Measurements from ENCODE around the gene CMTM1.
"Not testable (repeated sequence)": the region's sequence is repeated elsewhere in the genome, so short reads cannot be mapped to it uniquely, and the experiment has no call there.

The CMTM1 gene

GRCh38 chr16:66562409-66562808 lies 3.8 kb upstream of the CMTM1 start:
- DNase-seq (ENCODE audit: low read depth) = no peak

DNA sequence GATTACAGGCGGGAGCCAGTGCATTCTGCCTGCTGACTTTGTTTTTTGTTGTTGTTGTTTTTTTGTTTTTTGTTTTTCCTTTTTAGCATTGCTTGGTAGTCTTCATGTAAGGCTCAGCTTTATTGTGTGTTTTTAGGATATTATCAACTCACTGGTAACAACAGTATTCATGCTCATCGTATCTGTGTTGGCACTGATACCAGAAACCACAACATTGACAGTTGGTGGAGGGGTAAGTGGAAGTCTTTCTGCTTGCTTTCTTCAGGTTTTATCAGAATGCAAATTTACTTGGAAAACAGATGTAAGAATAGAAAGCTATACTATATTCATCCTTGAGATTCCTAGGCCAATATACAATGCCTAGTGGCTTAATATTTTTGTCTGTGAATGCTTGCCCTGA lies 3.3 kb upstream of the CMTM1 start:
- DNase-seq (ENCODE audit: low read depth) = no peak

GRCh38 chr16:66563574-66564334 lies 2.5 kb upstream of the CMTM1 start:
- no peak for DNase-seq (ENCODE audit: low read depth)

- DNase-seq (ENCODE audit: low read depth) = not testable (repeated sequence)
These were observed 1.0 kb downstream of the CMTM1 start for GRCh38 chr16:66567270-66567669.

- DNase-seq (ENCODE audit: low read depth) = no peak
These were observed 2.1 kb downstream of the CMTM1 start for GRCh38 chr16:66568355-66568754.

DNA sequence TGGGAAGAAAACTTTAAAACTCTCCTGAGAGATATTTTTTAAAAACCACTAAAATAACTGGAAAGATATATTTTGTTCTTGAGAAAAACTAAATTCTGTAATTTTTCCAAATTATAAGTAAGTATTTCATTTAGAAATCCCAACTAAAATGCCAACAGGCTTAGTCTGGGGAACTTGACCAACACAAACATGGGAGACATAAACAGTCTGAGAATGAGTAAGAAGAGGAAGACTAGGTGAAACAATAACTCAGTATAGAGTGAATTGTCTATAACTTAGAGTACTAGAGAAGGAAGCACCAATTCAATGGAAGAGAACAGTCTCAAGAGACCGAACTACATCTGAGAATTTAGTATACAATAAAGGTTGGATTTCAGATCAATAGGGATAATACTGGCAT lies 2.9 kb downstream of the CMTM1 start:
- no peak for DNase-seq (ENCODE audit: low read depth)

DNA sequence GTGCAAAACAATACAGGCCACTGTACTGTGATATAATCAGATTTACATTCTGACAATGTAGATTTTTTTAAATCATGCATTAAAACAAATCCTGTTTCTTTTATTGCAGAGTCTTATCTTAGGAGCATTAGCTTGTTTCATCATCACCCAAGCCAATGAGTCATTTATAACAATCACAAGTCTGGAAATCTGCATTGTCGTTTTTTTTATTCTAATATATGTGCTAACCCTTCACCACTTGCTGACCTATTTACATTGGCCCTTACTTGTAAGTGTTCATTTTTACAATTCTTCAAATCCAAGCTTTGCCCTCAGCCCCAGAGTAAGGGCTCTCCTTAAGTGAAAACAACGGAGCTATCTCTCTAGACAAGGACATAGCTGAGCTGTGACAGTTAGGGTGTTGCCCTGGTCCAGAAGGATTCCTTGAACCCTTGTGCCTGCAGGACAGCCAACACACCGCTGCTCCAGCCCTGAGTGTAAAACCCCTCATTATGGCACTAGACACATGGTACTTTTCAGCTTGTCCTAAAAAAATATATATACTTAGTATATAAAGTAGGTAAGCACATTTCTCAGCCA lies 3.7 kb downstream of the CMTM1 start:
- DNase-seq (ENCODE audit: low read depth) = no peak

DNA sequence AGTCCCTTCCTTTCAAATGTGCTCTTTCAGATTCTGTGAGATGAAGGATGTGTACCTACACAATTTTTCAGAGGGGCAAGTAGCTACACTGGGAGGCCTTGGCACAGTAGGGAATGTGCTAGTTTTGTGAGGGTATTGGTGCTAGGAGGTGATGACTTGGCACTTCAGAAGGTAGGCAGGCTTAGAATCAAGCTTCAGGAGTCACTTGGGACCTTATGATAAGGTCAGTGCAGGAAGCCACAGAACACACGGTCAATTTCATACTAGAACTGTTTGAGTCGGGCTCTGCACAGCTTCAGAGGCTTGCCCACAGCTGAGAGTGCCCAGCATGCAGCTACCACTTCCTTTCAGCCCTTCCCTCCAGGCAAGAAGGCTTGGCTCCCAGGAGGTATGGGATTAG lies 6.1 kb downstream of the CMTM1 start:
- DNase-seq (ENCODE audit: low read depth) = peak; percentile 79

GRCh38 chr16:66574081-66574480 lies 7.8 kb downstream of the CMTM1 start:
- no peak for DNase-seq (ENCODE audit: low read depth)

DNA sequence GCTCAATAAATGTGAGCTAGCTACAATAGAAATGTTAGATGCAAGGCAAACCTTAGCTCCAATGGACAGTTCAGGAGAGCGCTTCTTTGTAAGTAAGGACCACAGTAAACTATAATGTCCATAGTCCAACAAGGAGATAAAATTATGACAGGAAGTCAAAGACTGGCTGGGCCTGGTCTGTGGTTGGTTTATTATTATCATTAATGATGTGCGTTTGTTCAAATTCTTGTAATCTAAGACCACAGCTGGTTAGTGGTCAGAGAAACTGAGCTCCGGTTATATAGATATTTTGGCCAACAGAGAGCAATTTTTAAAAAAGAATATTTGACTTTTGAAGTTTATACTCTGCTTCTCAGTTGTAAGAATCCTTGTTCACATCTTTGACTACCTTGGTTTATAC lies 8.3 kb downstream of the CMTM1 start:
- no peak for DNase-seq (ENCODE audit: low read depth)

DNA sequence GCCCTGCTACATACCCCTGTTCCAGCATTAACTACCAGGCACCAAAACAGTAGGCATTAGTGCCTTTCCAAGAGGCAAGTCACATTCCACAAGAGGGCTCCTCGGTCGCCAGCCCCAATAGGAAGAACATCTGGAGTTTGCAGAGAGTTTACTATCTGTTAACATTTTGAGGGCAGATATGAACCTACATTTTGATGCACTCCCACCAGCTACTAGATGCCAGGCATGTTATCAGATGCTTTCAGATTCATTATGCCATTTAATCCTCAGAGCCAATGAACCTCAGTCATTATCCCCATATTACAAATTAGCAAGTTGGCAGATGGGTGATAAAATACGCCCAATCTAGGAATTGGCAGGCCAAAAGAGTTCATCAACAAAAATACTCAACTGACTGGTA lies 8.8 kb downstream of the CMTM1 start:
- peak; percentile 61 for DNase-seq (ENCODE audit: low read depth)

DNA sequence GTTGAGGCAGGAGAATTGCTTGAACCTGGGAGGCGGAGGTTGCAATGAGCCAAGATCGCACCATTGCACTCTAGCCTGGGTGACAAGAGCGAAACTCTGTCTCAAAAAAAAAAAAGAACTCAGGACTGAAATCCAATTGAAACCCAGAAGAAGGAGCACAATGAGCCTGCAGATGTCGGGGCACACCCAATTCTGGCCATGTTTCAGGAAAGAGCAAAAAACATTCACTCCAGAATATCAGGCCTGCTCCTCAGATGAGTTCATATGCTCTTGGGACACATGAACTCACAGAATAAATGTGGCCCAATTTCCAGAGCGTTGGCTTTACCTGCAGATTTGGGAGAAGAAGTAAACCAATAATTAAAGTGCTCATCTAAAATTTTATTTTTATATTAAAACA lies 10.1 kb downstream of the CMTM1 start:
- no peak for DNase-seq (ENCODE audit: low read depth)

DNA sequence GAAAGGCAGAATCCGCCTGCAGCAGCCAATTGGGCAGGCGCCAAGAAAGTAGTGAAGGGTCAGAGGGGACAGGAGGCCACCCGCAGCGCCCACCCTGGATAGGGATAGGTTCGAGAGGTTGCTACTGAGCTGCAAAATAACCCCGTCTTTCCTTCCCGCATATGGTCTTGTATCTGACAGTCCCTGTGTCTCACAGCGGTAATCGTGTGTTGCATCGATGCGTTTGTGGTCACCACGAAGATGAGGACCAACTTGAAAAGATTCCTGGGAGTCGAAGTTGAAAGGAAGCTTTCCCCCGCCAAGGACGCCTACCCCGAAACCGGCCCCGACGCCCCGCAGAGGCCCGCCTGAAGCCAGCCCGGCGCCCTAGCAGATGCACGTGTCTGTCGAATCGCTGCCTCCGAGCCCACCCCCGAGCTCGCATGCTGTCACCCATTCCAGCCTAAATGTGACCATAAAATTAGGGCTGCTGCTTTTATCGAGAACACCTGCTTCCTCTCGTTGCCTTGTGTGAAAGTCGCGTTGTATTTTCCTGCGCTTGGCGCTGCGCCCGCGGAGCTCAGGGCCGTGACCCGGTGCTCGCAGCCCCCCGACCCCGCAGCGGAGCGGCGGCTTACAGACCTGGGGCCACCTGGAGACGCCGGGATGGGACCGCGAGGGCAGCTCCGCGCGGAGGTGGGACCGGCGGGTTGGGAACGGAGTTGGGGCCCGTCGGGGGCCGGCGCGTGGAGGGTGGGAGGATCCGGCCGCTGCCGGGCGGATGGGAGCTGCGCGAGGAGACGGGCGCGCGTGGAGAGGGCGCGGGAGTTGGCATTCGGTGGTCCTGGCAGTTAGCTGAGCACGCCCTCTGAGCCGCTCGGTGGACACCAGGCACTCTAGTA lies 12.7 kb downstream of the CMTM1 start, which contains the start of gene CMTM2:
CMTM2 (plus strand) TSS at position 813 of the 881 bp plus-strand sequence. CDS start 145 bp downstream, outside the sequence.
- no peak for DNase-seq (ENCODE audit: low read depth)

DNA sequence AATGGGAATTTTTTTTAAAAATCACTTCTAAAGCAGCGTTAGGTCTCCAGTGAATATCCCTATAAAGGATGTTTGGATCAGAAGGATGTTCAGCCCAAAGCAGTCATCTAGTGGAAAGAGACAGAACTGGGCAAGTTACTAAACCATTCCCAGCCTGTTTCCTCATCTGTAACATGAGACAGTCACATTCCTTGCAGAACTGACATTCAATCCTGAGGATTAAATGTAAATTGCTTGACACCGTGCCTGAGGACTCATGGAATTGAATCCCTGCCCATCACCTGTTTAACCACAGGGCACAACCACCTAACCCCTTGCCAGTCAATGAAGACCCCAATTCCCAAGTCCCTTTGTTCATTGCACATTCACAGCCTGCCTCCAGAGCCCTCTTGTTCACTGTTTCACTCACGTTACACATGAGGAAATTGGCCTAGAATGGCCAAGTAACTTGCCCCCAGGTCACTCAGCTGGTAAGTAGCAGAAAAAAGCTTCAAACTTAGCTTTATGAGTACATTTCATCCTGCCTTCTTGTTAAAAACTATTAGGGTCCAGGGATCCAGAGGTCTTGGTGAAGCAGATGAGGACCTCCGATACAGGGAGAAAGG lies 14.5 kb downstream of the CMTM1 start:
- no peak for DNase-seq (ENCODE audit: low read depth)

- no peak for DNase-seq (ENCODE audit: low read depth)
These were observed 15.2 kb downstream of the CMTM1 start for GRCh38 chr16:66581246-66581952.

- DNase-seq (ENCODE audit: low read depth) = no peak
These were observed 19.4 kb downstream of the CMTM1 start for GRCh38 chr16:66585481-66586239.

- DNase-seq (ENCODE audit: low read depth) = no peak
These were observed 21.8 kb downstream of the CMTM1 start for GRCh38 chr16:66587881-66588600.

- DNase-seq (ENCODE audit: low read depth) = no peak
These were observed 22.9 kb downstream of the CMTM1 start for GRCh38 chr16:66588981-66589713.

DNA sequence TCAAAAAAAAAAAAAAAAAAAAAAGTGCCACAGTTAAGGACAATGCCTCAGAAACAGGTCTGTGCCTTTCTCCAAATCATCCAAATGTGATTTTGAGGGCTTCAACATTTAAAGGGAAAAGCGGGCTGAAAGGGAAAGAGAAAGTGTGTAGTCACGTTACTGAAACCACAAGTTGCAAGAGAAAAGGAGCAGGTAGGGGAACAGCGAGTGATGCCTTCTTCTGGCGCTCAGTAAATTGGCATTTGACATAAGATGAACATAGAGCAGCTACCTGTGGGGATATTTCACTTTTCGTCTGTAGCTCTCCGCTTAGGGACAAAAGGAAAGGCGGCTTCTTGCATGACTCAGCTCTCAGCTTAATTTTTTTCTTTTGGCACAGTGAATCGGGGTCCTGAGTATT lies 24.1 kb downstream of the CMTM1 start:
- DNase-seq (ENCODE audit: low read depth) = no peak

GRCh38 chr16:66591018-66591417 lies 24.8 kb downstream of the CMTM1 start:
- DNase-seq (ENCODE audit: low read depth) = no peak

All from CMK (cell line).